Activated naive CD8-positive, alpha-beta T cell treated with anti-CD3 and anti-CD28 coated beads for 36 hours (primary cell): Measurements from ENCODE around the gene HOXB6. TPM values are rescaled to one million over a fixed set of nuclear protein-coding genes. Genes with fewer than 3 reads are reported as not detected.

Source experiments
- DNase-seq: peaks from one replicate; pipeline ENCODE4 v3.0.0; 2021
- H3K27ac Mint-ChIP-seq: one replicate; pipeline ENCODE4 v1.8.0; 2022; ENCODE audit warnings: mild to moderate bottlenecking, moderate library complexity, mixed read lengths
- H3K27me3 Mint-ChIP-seq: one replicate; pipeline ENCODE4 v1.8.0; 2022; ENCODE audit warnings: mild to moderate bottlenecking, mixed read lengths
- H3K36me3 Mint-ChIP-seq: one replicate; pipeline ENCODE4 v1.8.0; 2021; ENCODE audit warnings: mild to moderate bottlenecking, mixed read lengths
- H3K4me1 Mint-ChIP-seq: one replicate; pipeline ENCODE4 v1.8.0; 2021; ENCODE audit warnings: mixed read lengths
- H3K4me3 Mint-ChIP-seq: one replicate; pipeline ENCODE4 v1.8.0; 2022; ENCODE audit warnings: mild to moderate bottlenecking, moderate library complexity, mixed read lengths
- H3K9me3 Mint-ChIP-seq: one replicate; pipeline ENCODE4 v1.8.0; 2022; ENCODE audit warnings: mixed read lengths
- total RNA-seq, 2 experiments: library from RNA; stranded (reverse); gene quantifications; one replicate each; pipeline ENCODE4 v1.2.3, GENCODE V29; 2021

HOXB6 gene
- total RNA-seq, 2 experiments from 2014 or later = not detected

GRCh38 chr17:48610282-48611211 is 5.8 kb upstream of the HOXB6 start, which contains the start of gene HOXB7:
TSS of gene HOXB7 (minus strand) at chr17:48611017. CDS start at chr17:48610918, 99 bp downstream.
- Mint-ChIP-seq H3K4me1 (peaks cover 36% of the 10 kb centered on the region), H3K27ac (peak within 1 kb of the TSS; percentile 38), H3K36me3 (no peaks in the 10 kb centered on the region), H3K4me3 (peak within 1 kb of the TSS; percentile 89), H3K9me3 (no peaks in the 10 kb centered on the region), H3K27me3 (peaks cover 91% of the 10 kb centered on the region)
- DNase-seq = peak; percentile 70

GRCh38 chr17:48609759-48610281 is 5.0 kb upstream of the HOXB6 start:
- DNase-seq = no peak
- H3K4me3 Mint-ChIP-seq = peak overlapping the region; percentile 89
- peaks cover 91% of the 10 kb centered on the region for H3K27me3 Mint-ChIP-seq
- H3K27ac Mint-ChIP-seq = no peak overlapping the region
- H3K36me3 Mint-ChIP-seq = no peaks in the 10 kb centered on the region
- H3K9me3 Mint-ChIP-seq = no peaks in the 10 kb centered on the region
- peaks cover 31% of the 10 kb centered on the region for H3K4me1 Mint-ChIP-seq

- Mint-ChIP-seq H3K27me3 (peaks cover 91% of the 10 kb centered on the region), H3K27ac (no peak overlapping the region), H3K4me1 (peaks cover 31% of the 10 kb centered on the region), H3K36me3 (no peaks in the 10 kb centered on the region), H3K4me3 (no peak overlapping the region), H3K9me3 (no peaks in the 10 kb centered on the region)
- no peak for DNase-seq
Measured at GRCh38 chr17:48609033-48609432, 4.2 kb upstream of the HOXB6 start.

- Mint-ChIP-seq H3K27me3 (peaks cover 91% of the 10 kb centered on the region), H3K27ac (no peak overlapping the region)
Measured at GRCh38 chr17:48608494-48608834, 3.7 kb upstream of the HOXB6 start.

GRCh38 chr17:48606892-48607614 is 2.3 kb upstream of the HOXB6 start:
- Mint-ChIP-seq H3K36me3 (no peaks in the 10 kb centered on the region), H3K4me3 (no peak overlapping the region), H3K4me1 (peaks cover 28% of the 10 kb centered on the region), H3K27me3 (peaks cover 92% of the 10 kb centered on the region), H3K27ac (no peak overlapping the region), H3K9me3 (no peaks in the 10 kb centered on the region)
- no peak for DNase-seq

More at GRCh38 chr17:48608494-48608834, 3.7 kb upstream of the HOXB6 start:
- H3K36me3 Mint-ChIP-seq = no peaks in the 10 kb centered on the region
- peaks cover 29% of the 10 kb centered on the region for H3K4me1 Mint-ChIP-seq
- H3K9me3 Mint-ChIP-seq = no peaks in the 10 kb centered on the region
- H3K4me3 Mint-ChIP-seq = no peak overlapping the region
- no peak for DNase-seq

GRCh38 chr17:48605991-48606891 is 1.5 kb upstream of the HOXB6 start:
- Mint-ChIP-seq H3K4me3 (no peak overlapping the region), H3K27ac (no peak overlapping the region), H3K36me3 (no peaks in the 10 kb centered on the region), H3K27me3 (peaks cover 92% of the 10 kb centered on the region), H3K4me1 (peaks cover 22% of the 10 kb centered on the region), H3K9me3 (no peaks in the 10 kb centered on the region)
- no peak for DNase-seq

GRCh38 chr17:48605409-48605919 is 678 bp upstream of the HOXB6 start:
- Mint-ChIP-seq H3K9me3 (no peaks in the 10 kb centered on the region), H3K4me3 (no peak overlapping the region), H3K27ac (no peak overlapping the region), H3K27me3 (peaks cover 93% of the 10 kb centered on the region), H3K4me1 (peaks cover 17% of the 10 kb centered on the region), H3K36me3 (no peaks in the 10 kb centered on the region)
- no peak for DNase-seq

GRCh38 chr17:48603959-48604769 is 622 bp downstream of the HOXB6 start:
- no peak for DNase-seq
- Mint-ChIP-seq H3K27me3 (peaks cover 98% of the 10 kb centered on the region), H3K36me3 (no peaks in the 10 kb centered on the region), H3K4me3 (no peak overlapping the region), H3K27ac (no peak overlapping the region), H3K9me3 (no peaks in the 10 kb centered on the region), H3K4me1 (peaks cover 17% of the 10 kb centered on the region)

GRCh38 chr17:48601539-48602425 is 3.0 kb downstream of the HOXB6 start:
- Mint-ChIP-seq H3K36me3 (no peaks in the 10 kb centered on the region), H3K4me1 (peaks cover 31% of the 10 kb centered on the region), H3K27ac (no peak overlapping the region), H3K9me3 (no peaks in the 10 kb centered on the region), H3K27me3 (peaks cover 98% of the 10 kb centered on the region), H3K4me3 (no peak overlapping the region)
- no peak for DNase-seq

GRCh38 chr17:48601207-48601538 is 3.6 kb downstream of the HOXB6 start:
- no peak overlapping the region for H3K4me3 Mint-ChIP-seq
- H3K27ac Mint-ChIP-seq = no peak overlapping the region
- no peaks in the 10 kb centered on the region for H3K36me3 Mint-ChIP-seq
- peaks cover 37% of the 10 kb centered on the region for H3K4me1 Mint-ChIP-seq
- peaks cover 99% of the 10 kb centered on the region for H3K27me3 Mint-ChIP-seq
- no peaks in the 10 kb centered on the region for H3K9me3 Mint-ChIP-seq
- DNase-seq = no peak

- H3K27ac Mint-ChIP-seq = no peak overlapping the region
- no peak for DNase-seq
- H3K4me3 Mint-ChIP-seq = no peak overlapping the region
- peaks cover 99% of the 10 kb centered on the region for H3K27me3 Mint-ChIP-seq
- H3K4me1 Mint-ChIP-seq = peaks cover 39% of the 10 kb centered on the region
- H3K9me3 Mint-ChIP-seq = no peaks in the 10 kb centered on the region
- no peaks in the 10 kb centered on the region for H3K36me3 Mint-ChIP-seq
Measured at GRCh38 chr17:48600244-48601098, 4.3 kb downstream of the HOXB6 start.

- Mint-ChIP-seq H3K4me1 (peaks cover 33% of the 10 kb centered on the region), H3K27me3 (peaks cover 98% of the 10 kb centered on the region), H3K36me3 (no peaks in the 10 kb centered on the region), H3K27ac (no peak overlapping the region), H3K9me3 (no peaks in the 10 kb centered on the region), H3K4me3 (no peak overlapping the region)
- DNase-seq = no peak
Measured at GRCh38 chr17:48599354-48599753, 5.4 kb downstream of the HOXB6 start.
